Chondrocyte (in vitro differentiated cells): ENCODE measurements around the gene TRIM17. TPM values are rescaled to one million over a fixed set of nuclear protein-coding genes. Genes with fewer than 3 reads are reported as not detected.

Experiments used
- DNase-seq: peaks from one replicate; pipeline ENCODE4 v3.0.0; 2021; ENCODE audit warnings: mixed read lengths, low spot score
- H3K27ac Mint-ChIP-seq: one replicate; pipeline ENCODE4 v1.8.0; 2021; ENCODE audit warnings: mild to moderate bottlenecking, moderate library complexity, mixed read lengths; ENCODE audit not compliant: unreplicated experiment
- H3K27me3 Mint-ChIP-seq: 2 replicates; pipeline ENCODE4 v1.8.0; 2021; ENCODE audit warnings: low read depth, mixed read lengths
- H3K36me3 Mint-ChIP-seq: 2 replicates; pipeline ENCODE4 v1.8.0; 2021; ENCODE audit warnings: low read depth, mixed read lengths
- H3K4me1 Mint-ChIP-seq: 2 replicates; pipeline ENCODE4 v1.8.0; 2021; ENCODE audit warnings: low read depth, mild to moderate bottlenecking, mixed read lengths
- H3K4me3 Mint-ChIP-seq: one replicate; pipeline ENCODE4 v1.8.0; 2021; ENCODE audit warnings: mild to moderate bottlenecking, moderate library complexity, mixed read lengths; ENCODE audit not compliant: unreplicated experiment
- H3K9me3 Mint-ChIP-seq: 2 replicates; pipeline ENCODE4 v1.8.0; 2021; ENCODE audit warnings: low read depth, mixed read lengths
- CTCF ChIP-seq: fragments of 200-600 bp; sonication (generic); IDR thresholded peaks from 2 replicates; pipeline ENCODE4 v1.5.0; 2021; ENCODE audit warnings: antibody characterized with exemption, mild to moderate bottlenecking, moderate library complexity
- total RNA-seq: library from RNA; stranded (reverse); gene quantifications from 3 replicates; pipeline ENCODE4 v1.2.1, GENCODE V29; 2021

TRIM17 gene
- total RNA-seq, 1 donor from 2014 or later: 0.35 TPM

- no peak overlapping the region for H3K4me3 Mint-ChIP-seq
- peak overlapping the region; percentile 10 for H3K27ac Mint-ChIP-seq
Observed at GRCh38 chr1:228420968-228421826, 4.5 kb upstream of the TRIM17 start.

GRCh38 chr1:228417483-228418203, 982 bp upstream of the TRIM17 start:
- H3K9me3 Mint-ChIP-seq: no peaks in the 10 kb centered on the region
- H3K27ac Mint-ChIP-seq: no peak overlapping the region
- no peak overlapping the region for H3K4me3 Mint-ChIP-seq
- DNase-seq: peak; percentile 36
- peaks cover 11% of the 10 kb centered on the region for H3K4me1 Mint-ChIP-seq
- H3K36me3 Mint-ChIP-seq: no peaks in the 10 kb centered on the region
- no peaks in the 10 kb centered on the region for H3K27me3 Mint-ChIP-seq
- TF ChIP-seq CTCF: no peak

More at GRCh38 chr1:228420968-228421826, 4.5 kb upstream of the TRIM17 start:
- Mint-ChIP-seq H3K4me1 (peaks cover 3% of the 10 kb centered on the region), H3K27me3 (no peaks in the 10 kb centered on the region), H3K36me3 (no peaks in the 10 kb centered on the region), H3K9me3 (no peaks in the 10 kb centered on the region)
- TF ChIP-seq CTCF: no peak
- DNase-seq: no peak

- Mint-ChIP-seq H3K36me3 (no peaks in the 10 kb centered on the region), H3K27ac (no peak overlapping the region), H3K9me3 (no peaks in the 10 kb centered on the region), H3K27me3 (no peaks in the 10 kb centered on the region), H3K4me3 (peak overlapping the region; percentile 68), H3K4me1 (peaks cover 11% of the 10 kb centered on the region)
- no peak for TF ChIP-seq CTCF
- DNase-seq: peak; percentile 81
Observed at GRCh38 chr1:228417061-228417460, 400 bp upstream of the TRIM17 start.

- Mint-ChIP-seq H3K9me3 (no peaks in the 10 kb centered on the region), H3K4me1 (peaks cover 11% of the 10 kb centered on the region), H3K4me3 (peak overlapping the region; percentile 60), H3K36me3 (peaks cover 3% of the 10 kb centered on the region), H3K27ac (no peak overlapping the region), H3K27me3 (no peaks in the 10 kb centered on the region)
- no peak for DNase-seq
- TF ChIP-seq CTCF: no peak
Observed at GRCh38 chr1:228415853-228416216, 826 bp downstream of the TRIM17 start.

- Mint-ChIP-seq H3K4me3 (no peak overlapping the region), H3K9me3 (no peaks in the 10 kb centered on the region), H3K27me3 (no peaks in the 10 kb centered on the region), H3K27ac (no peak overlapping the region), H3K4me1 (peaks cover 11% of the 10 kb centered on the region), H3K36me3 (peaks cover 3% of the 10 kb centered on the region)
- TF ChIP-seq CTCF: no peak
- DNase-seq: peak; percentile 82
Observed at GRCh38 chr1:228415221-228415620, 1.4 kb downstream of the TRIM17 start.
